CD4-positive, alpha-beta T cell (primary cell): ENCODE measurements around the gene GATAD2B. TPM values are rescaled to one million over a fixed set of nuclear protein-coding genes. Genes with fewer than 3 reads are reported as not detected.

Experiments used
- ATAC-seq: fragments of 200-7000 bp; cut with Tn5 transposase; one replicate; pipeline ENCODE4 v1.10.0; 2022; ENCODE audit warnings: mild to moderate bottlenecking; ENCODE audit not compliant: poor library complexity
- CTCF ChIA-PET: fragments of 350-600 bp; sonication (Branson Sonifier 250); formaldehyde crosslinking; loops from one replicate; lab custom pipeline; 2021; ENCODE audit warnings: antibody characterized with exemption, inconsistent platforms; lab: Charles Lee
- POLR2A ChIA-PET: fragments of 350-600 bp; sonication (Branson Sonifier 250); formaldehyde crosslinking; loops from one replicate; lab custom pipeline; 2021; ENCODE audit warnings: antibody characterized with exemption, inconsistent platforms; lab: Charles Lee
- DNase-seq, 14 experiments: peaks; one replicate each; pipeline ENCODE4 v3.0.0-alpha.2; 2013 to 2020; ENCODE audit warnings: mixed read lengths in 2 of 14
- H3K27ac ChIP-seq, 2 donors: one replicate each; pipeline versions ENCODE4 v1.5.1 to v1.7.0; 2013; ENCODE audit warnings: low read length in 2 of 2, low read depth in 1 of 2, mild to moderate bottlenecking in 1 of 2
- H3K27me3 ChIP-seq, 2 experiments: 1 replicate in 1 of 2; 2 replicates in 1 of 2; pipeline versions ENCODE4 v1.6.1 to v1.7.0; 2013; ENCODE audit warnings: low read length in 2 of 2, control low read depth in 1 of 2, mild to moderate bottlenecking in 1 of 2, moderate library complexity in 1 of 2; ENCODE audit not compliant: insufficient read depth in 2 of 2, control insufficient read depth in 1 of 2
- H3K36me3 ChIP-seq: one replicate; pipeline ENCODE4 v1.6.1; 2013; ENCODE audit warnings: low read length, control low read depth; ENCODE audit not compliant: insufficient read depth
- H3K4me1 ChIP-seq: one replicate; pipeline ENCODE4 v1.6.1; 2013; ENCODE audit warnings: low read length, control low read depth; ENCODE audit not compliant: insufficient read depth
- H3K4me3 ChIP-seq: one replicate; pipeline ENCODE4 v1.5.1; 2013; ENCODE audit warnings: mild to moderate bottlenecking, low read length, moderate library complexity
- H3K9me3 ChIP-seq, 2 experiments: 1 replicate in 1 of 2; 2 replicates in 1 of 2; pipeline versions ENCODE4 v1.6.1 to v1.7.0; 2013; ENCODE audit warnings: low read length in 2 of 2, mild to moderate bottlenecking in 2 of 2, control low read depth in 1 of 2, moderate library complexity in 1 of 2; ENCODE audit not compliant: control insufficient read depth in 1 of 2, insufficient read depth in 1 of 2
- H3K27ac Mint-ChIP-seq: one replicate; pipeline ENCODE4 v1.8.0; 2020; ENCODE audit warnings: mixed read lengths
- H3K27me3 Mint-ChIP-seq: one replicate; pipeline ENCODE4 v1.8.0; 2021; ENCODE audit warnings: mixed read lengths
- H3K36me3 Mint-ChIP-seq: one replicate; pipeline ENCODE4 v1.8.0; 2021; ENCODE audit warnings: low read depth, mixed read lengths
- H3K4me1 Mint-ChIP-seq: one replicate; pipeline ENCODE4 v1.8.0; 2021; ENCODE audit warnings: low read depth, mixed read lengths
- H3K4me3 Mint-ChIP-seq: one replicate; pipeline ENCODE4 v1.8.0; 2020; ENCODE audit warnings: mild to moderate bottlenecking, mixed read lengths
- H3K9me3 Mint-ChIP-seq: one replicate; pipeline ENCODE4 v1.8.0; 2020; ENCODE audit warnings: mixed read lengths
- CTCF ChIP-seq: fragments of 200-600 bp; IDR thresholded peaks from one replicate; pipeline ENCODE4 v1.8.0; 2022; ENCODE audit warnings: antibody characterized with exemption, mild to moderate bottlenecking
- intact Hi-C, 2 experiments: fragments of 100-400 bp; cut with DNase I in 1 of 2; cut with micrococcal nuclease in 1 of 2; formaldehyde crosslinking; loops; one replicate each; pipeline versions ENCODE4 v1.15.1 to v1.9.0; 2023 to 2025; cut with DNase I, micrococcal nuclease
- total RNA-seq, 174 experiments: library from RNA in 2 of 174; stranded (reverse) in 2 of 174; gene quantifications; one replicate each; pipeline ENCODE4 v1.2.3 and lab custom pipeline; 2021 to 2026

GATAD2B gene
- total RNA-seq, 2 experiments from 2014 or later, result 51.6 to 52.3 TPM

- Histone ChIP-seq H3K36me3 (peaks cover 81% of the 10 kb centered on the region), H3K4me1 (no peaks in the 10 kb centered on the region), H3K27me3 (no peaks in the 10 kb centered on the region), H3K4me3 (no peak overlapping the region), H3K27ac (no peak overlapping the region), H3K9me3 (no peaks in the 10 kb centered on the region)
- Mint-ChIP-seq H3K4me3 (no peak overlapping the region), H3K9me3 (no peaks in the 10 kb centered on the region), H3K27ac (no peak overlapping the region), H3K4me1 (peaks cover 4% of the 10 kb centered on the region), H3K36me3 (peaks cover 73% of the 10 kb centered on the region), H3K27me3 (no peaks in the 10 kb centered on the region)
- ChIA-PET CTCF (no interaction called here), POLR2A (interaction anchor here (1.3 to 3.8 kb wide), 2 partner anchors 10 to 11 kb away, joined by 6 to 15 read pairs; partner anchors contain the start of gene GATAD2B)
- DNase-seq (no peak), ATAC-seq (no peak)
- intact Hi-C loops, result no loop called here
- no peak for TF ChIP-seq CTCF
Observed at GRCh38 chr1:153933430-153933829, 10.7 kb upstream of the GATAD2B start.

- ATAC-seq, result no peak
- ChIA-PET POLR2A (interaction anchor here (3.8 kb wide), 1 partner anchor 12 kb away, joined by 15 read pairs; no protein-coding TSS in a partner anchor), CTCF (interaction anchor here (0.7 kb wide), 1 partner anchor 400 kb away, joined by 3 read pairs; no protein-coding TSS in a partner anchor)
- H3K27ac ChIP-seq, result no peak overlapping the region
- H3K9me3 Mint-ChIP-seq, result no peaks in the 10 kb centered on the region
- peaks cover 63% of the 10 kb centered on the region for H3K36me3 Mint-ChIP-seq
- peaks cover 75% of the 10 kb centered on the region for H3K36me3 ChIP-seq
- H3K9me3 ChIP-seq, result no peaks in the 10 kb centered on the region
- no peak for DNase-seq
- no peaks in the 10 kb centered on the region for H3K27me3 Mint-ChIP-seq
- TF ChIP-seq CTCF, result no peak
- no peak overlapping the region for H3K4me3 Mint-ChIP-seq
- H3K4me1 Mint-ChIP-seq, result peaks cover 10% of the 10 kb centered on the region
- H3K27me3 ChIP-seq, result no peaks in the 10 kb centered on the region
- no peak overlapping the region for H3K27ac Mint-ChIP-seq
- intact Hi-C loops, result no loop called here
- no peak overlapping the region for H3K4me3 ChIP-seq
- H3K4me1 ChIP-seq, result no peaks in the 10 kb centered on the region
Observed at GRCh38 chr1:153932156-153933131, 9.7 kb upstream of the GATAD2B start.

- DNase-seq, result no peak
- CTCF ChIA-PET, result interaction anchor here (0.8 kb wide), 1 partner anchor 15 kb away, joined by 3 read pairs; no protein-coding TSS in a partner anchor
Observed at GRCh38 chr1:153929981-153930948, 7.5 kb upstream of the GATAD2B start.

More at GRCh38 chr1:153929981-153930948, 7.5 kb upstream of the GATAD2B start:
- intact Hi-C loops, result loop anchor here in 1 of 2 experiments (10.0 kb wide), 2 partner anchors 255 to 295 kb away; partner anchors contain the start of genes ILF2, NPR1 and UBAP2L
- no peak overlapping the region for H3K4me3 Mint-ChIP-seq
- H3K9me3 Mint-ChIP-seq, result no peaks in the 10 kb centered on the region
- H3K4me1 Mint-ChIP-seq, result peaks cover 10% of the 10 kb centered on the region
- Histone ChIP-seq H3K9me3 (no peaks in the 10 kb centered on the region), H3K36me3 (peaks cover 55% of the 10 kb centered on the region), H3K4me3 (no peak overlapping the region), H3K27me3 (no peaks in the 10 kb centered on the region), H3K4me1 (no peaks in the 10 kb centered on the region), H3K27ac (no peak overlapping the region)
- POLR2A ChIA-PET, result interaction anchor here (1.0 to 2.3 kb wide), 2 partner anchors 15 to 28 kb away, joined by 3 to 12 read pairs; partner anchors contain the start of genes CRTC2 and DENND4B
- no peak overlapping the region for H3K27ac Mint-ChIP-seq
- H3K27me3 Mint-ChIP-seq, result no peaks in the 10 kb centered on the region
- no peak for ATAC-seq
- peaks cover 41% of the 10 kb centered on the region for H3K36me3 Mint-ChIP-seq
- TF ChIP-seq CTCF, result no peak
